Loucy (cell line): ENCODE results near the gene RTP2.

Experiments used
- CTCF ChIP-seq: fragments of 200-600 bp; sonication (generic); conservative IDR thresholded peaks from 2 replicates; pipeline ENCODE4 v1.5.1; 2014; ENCODE audit warnings: mild to moderate bottlenecking, antibody characterized with exemption, low read length
- EZH2phosphoT487 ChIP-seq: fragments of 200-600 bp; IDR thresholded peaks from 2 replicates; pipeline ENCODE4 v1.6.1; 2018; ENCODE audit warnings: antibody characterized with exemption, mild to moderate bottlenecking, moderate library complexity, borderline replicate concordance

- no peak for TF ChIP-seq CTCF
- TF ChIP-seq EZH2phosphoT487, result no peak
These were observed 15.2 kb upstream of the RTP2 start for GRCh38 chr3:187717572-187717971.
